ENCODE data around the gene RALGAPA2. TPM values are rescaled to one million over a fixed set of nuclear protein-coding genes. Genes with fewer than 3 reads are reported as not detected.

Gene RALGAPA2
- total and polyA plus RNA-seq, 2 of the 13 experiments (the other 11 are each of a cell fraction or from before 2014, with no cell fraction given): 13.8 to 17.7 TPM

GRCh38 chr20:20713244-20713765 is 861 bp upstream of the RALGAPA2 start (continued):
- TF ChIP-seq HBP1 (CRISPR knock-in tag; IDR thresholded peaks at IDR 0.05; ENCODE audit: low read depth) (peak; percentile 80; the same call in 1 of the 2 replicates), RBM39 (IDR thresholded peaks at IDR 0.05; ENCODE audit: low read depth, low read length, poor library complexity, severe bottlenecking) (no peak), KAT2B (IDR thresholded peaks at IDR 0.05; ENCODE audit: borderline replicate concordance, low read depth, low read length) (no peak), ZFP36L1 (CRISPR knock-in tag; IDR thresholded peaks at IDR 0.05) (no peak), ZNF616 (CRISPR knock-in tag; IDR thresholded peaks at IDR 0.05; ENCODE audit: low read depth) (no peak), POLR2G (IDR thresholded peaks at IDR 0.05; ENCODE audit: low read depth, low read length) (no peak), IRF9 (CRISPR knock-in tag; IDR thresholded peaks at IDR 0.05; ENCODE audit: borderline replicate concordance) (no peak), ZBTB7A (CRISPR knock-in tag; IDR thresholded peaks at IDR 0.05) (no peak), ZNF24 (IDR thresholded peaks at IDR 0.05) (no peak), RELA (CRISPR knock-in tag; IDR thresholded peaks at IDR 0.05) (no peak), TCF7 (IDR thresholded peaks at IDR 0.05; ENCODE audit: low read depth) (no peak), CBFB (CRISPR knock-in tag; IDR thresholded peaks at IDR 0.05) (no peak), RNF219 (CRISPR knock-in tag; IDR thresholded peaks at IDR 0.05) (no peak), POGZ (CRISPR knock-in tag; IDR thresholded peaks at IDR 0.05) (no peak), ZNF761 (CRISPR knock-in tag; conservative IDR thresholded peaks at IDR 0.05) (no peak), ZNF747 (CRISPR knock-in tag; IDR thresholded peaks at IDR 0.05; ENCODE audit: borderline replicate concordance) (0 out of 2 replicates have a peak, but pooled peaks have one; percentile 21), NFYC (CRISPR knock-in tag; IDR thresholded peaks at IDR 0.05) (no peak), HNRNPK (IDR thresholded peaks at IDR 0.05; ENCODE audit: low read depth, low read length, poor library complexity, severe bottlenecking) (no peak)
- TF ChIP-seq, protein P1, sequence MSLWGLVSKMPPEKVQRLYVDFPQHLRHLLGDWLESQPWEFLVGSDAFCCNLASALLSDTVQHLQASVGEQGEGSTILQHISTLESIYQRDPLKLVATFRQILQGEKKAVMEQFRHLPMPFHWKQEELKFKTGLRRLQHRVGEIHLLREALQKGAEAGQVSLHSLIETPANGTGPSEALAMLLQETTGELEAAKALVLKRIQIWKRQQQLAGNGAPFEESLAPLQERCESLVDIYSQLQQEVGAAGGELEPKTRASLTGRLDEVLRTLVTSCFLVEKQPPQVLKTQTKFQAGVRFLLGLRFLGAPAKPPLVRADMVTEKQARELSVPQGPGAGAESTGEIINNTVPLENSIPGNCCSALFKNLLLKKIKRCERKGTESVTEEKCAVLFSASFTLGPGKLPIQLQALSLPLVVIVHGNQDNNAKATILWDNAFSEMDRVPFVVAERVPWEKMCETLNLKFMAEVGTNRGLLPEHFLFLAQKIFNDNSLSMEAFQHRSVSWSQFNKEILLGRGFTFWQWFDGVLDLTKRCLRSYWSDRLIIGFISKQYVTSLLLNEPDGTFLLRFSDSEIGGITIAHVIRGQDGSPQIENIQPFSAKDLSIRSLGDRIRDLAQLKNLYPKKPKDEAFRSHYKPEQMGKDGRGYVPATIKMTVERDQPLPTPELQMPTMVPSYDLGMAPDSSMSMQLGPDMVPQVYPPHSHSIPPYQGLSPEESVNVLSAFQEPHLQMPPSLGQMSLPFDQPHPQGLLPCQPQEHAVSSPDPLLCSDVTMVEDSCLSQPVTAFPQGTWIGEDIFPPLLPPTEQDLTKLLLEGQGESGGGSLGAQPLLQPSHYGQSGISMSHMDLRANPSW (CRISPR knock-in tag; IDR thresholded peaks at IDR 0.05; ENCODE audit: borderline replicate concordance): no peak
- TF ChIP-seq, protein P2, sequence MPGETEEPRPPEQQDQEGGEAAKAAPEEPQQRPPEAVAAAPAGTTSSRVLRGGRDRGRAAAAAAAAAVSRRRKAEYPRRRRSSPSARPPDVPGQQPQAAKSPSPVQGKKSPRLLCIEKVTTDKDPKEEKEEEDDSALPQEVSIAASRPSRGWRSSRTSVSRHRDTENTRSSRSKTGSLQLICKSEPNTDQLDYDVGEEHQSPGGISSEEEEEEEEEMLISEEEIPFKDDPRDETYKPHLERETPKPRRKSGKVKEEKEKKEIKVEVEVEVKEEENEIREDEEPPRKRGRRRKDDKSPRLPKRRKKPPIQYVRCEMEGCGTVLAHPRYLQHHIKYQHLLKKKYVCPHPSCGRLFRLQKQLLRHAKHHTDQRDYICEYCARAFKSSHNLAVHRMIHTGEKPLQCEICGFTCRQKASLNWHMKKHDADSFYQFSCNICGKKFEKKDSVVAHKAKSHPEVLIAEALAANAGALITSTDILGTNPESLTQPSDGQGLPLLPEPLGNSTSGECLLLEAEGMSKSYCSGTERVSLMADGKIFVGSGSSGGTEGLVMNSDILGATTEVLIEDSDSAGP (CRISPR knock-in tag; IDR thresholded peaks at IDR 0.05; ENCODE audit: borderline replicate concordance): no peak

All from HepG2 (cell line).